Right cardiac atrium (tissue), 5 donors: ENCODE measurements around the gene AP5S1. TPM values are rescaled to one million over a fixed set of nuclear protein-coding genes. Genes with fewer than 3 reads are reported as not detected.
"Not testable (repeated sequence)": the region's sequence is repeated elsewhere in the genome, so short reads cannot be mapped to it uniquely, and the experiment has no call there.

Source experiments
- ATAC-seq, 2 donors: fragments of 200-7000 bp; cut with Tn5 transposase; one replicate each; pipeline versions ENCODE4 v1.8.0 to v1.9.1; 2020; ENCODE audit warnings: moderate library complexity in 2 of 2, mild to moderate bottlenecking in 1 of 2
- DNase-seq, 3 donors: peaks; one replicate each; pipeline ENCODE4 v3.0.0-alpha.2; 2020
- H3K27ac ChIP-seq: one replicate; pipeline ENCODE4 v1.5.1; 2013; ENCODE audit warnings: mild to moderate bottlenecking, low read length, control low read depth, moderate library complexity
- H3K27me3 ChIP-seq: one replicate; pipeline ENCODE4 v1.6.1; 2013; ENCODE audit not compliant: control insufficient read depth, insufficient read depth
- H3K4me1 ChIP-seq: one replicate; pipeline ENCODE4 v1.6.1; 2013; ENCODE audit warnings: low read length; ENCODE audit not compliant: control insufficient read depth, insufficient read depth
- H3K4me3 ChIP-seq: one replicate; pipeline ENCODE4 v1.5.1; 2013; ENCODE audit warnings: low read length, control low read depth
- H3K9me3 ChIP-seq: one replicate; pipeline ENCODE4 v1.6.1; 2013; ENCODE audit warnings: low read length; ENCODE audit not compliant: control insufficient read depth
- WGBS: extraction: QIAGEN DNeasy Blood & Tissue Kit; methylation state at CpG from one replicate; pipeline ENCODE4 v1.1.7; 2013; 5-methylcytosine and 5-hydroxymethylcytosine counted together
- intact Hi-C, 4 donors: fragments of 100-400 bp; cut with DNase I; formaldehyde crosslinking; loops; one replicate each; pipeline versions ENCODE4 v1.11.0 to v1.14.0; 2022 to 2023
- polyA plus RNA-seq: library from polyadenylated mRNA; stranded (reverse); fragments of 200-250 nt; gene quantifications from one replicate; pipeline ENCODE4 v1.2.3, GENCODE V29; 2013
- total RNA-seq, 4 donors: library from RNA; stranded (reverse); fragmentation: NEBNext Ultra II Directional; extraction: Animal tissue kit (Norgen Biotek cat#: 25700); gene quantifications; one replicate each; pipeline ENCODE4 v1.2.1, GENCODE V29; 2021
- donor health status: healthy with polysubstance abuse.
- donor health status: DM: no; HTN: yes; CAD: no.
- donor health status: DM: no; HTN: no; CAD: no.
- donor health status: DM: no; HTN: yes; CAD: no; lungs with severe emphysema.
- donor health status: DM: yes; HTN: yes; CAD: no.

AP5S1 gene
- total and polyA plus RNA-seq, 5 donors: 12.3 to 17.2 (median 12.6) TPM

GRCh38 chr20:3825526-3825925 lies 5.2 kb downstream of the AP5S1 start:
- DNase-seq (no peak), ATAC-seq (no peak)
- Histone ChIP-seq H3K9me3 (no peaks in the 10 kb centered on the region), H3K27ac (no peak overlapping the region), H3K4me1 (peaks cover 5% of the 10 kb centered on the region), H3K4me3 (no peak overlapping the region), H3K27me3 (no peaks in the 10 kb centered on the region)
- intact Hi-C loops: no loop called here
- 76% methylated on average over 7 of the region's 7 CpGs for WGBS

- Histone ChIP-seq H3K9me3 (no peaks in the 10 kb centered on the region), H3K4me3 (no peak overlapping the region), H3K4me1 (peaks cover 4% of the 10 kb centered on the region), H3K27ac (no peak overlapping the region), H3K27me3 (no peaks in the 10 kb centered on the region)
- ATAC-seq (no peak), DNase-seq (no peak)
- WGBS: 62% methylated on average over 4 of the region's 4 CpGs
- intact Hi-C loops: no loop called here
These were observed 6.1 kb downstream of the AP5S1 start for GRCh38 chr20:3826420-3826819.

- intact Hi-C loops: no loop called here
- no peak for DNase-seq
- Histone ChIP-seq H3K4me1 (peaks cover 2% of the 10 kb centered on the region), H3K9me3 (no peaks in the 10 kb centered on the region), H3K4me3 (no peak overlapping the region), H3K27ac (no peak overlapping the region), H3K27me3 (no peaks in the 10 kb centered on the region)
- 90% methylated on average over 3 of the region's 3 CpGs for WGBS
- ATAC-seq: no peak
These were observed 8.5 kb downstream of the AP5S1 start for GRCh38 chr20:3828798-3829197.

- H3K27ac ChIP-seq, DNase-seq, H3K27me3 ChIP-seq, ATAC-seq, H3K9me3 ChIP-seq, intact Hi-C loops, H3K4me1 ChIP-seq, H3K4me3 ChIP-seq: not testable (repeated sequence)
- WGBS: 98% methylated on average over 5 of the region's 5 CpGs
These were observed 9.5 kb downstream of the AP5S1 start for GRCh38 chr20:3829891-3830290.

GRCh38 chr20:3836132-3836531 lies 15.8 kb downstream of the AP5S1 start:
- intact Hi-C loops: no loop called here
- no peak overlapping the region for H3K4me3 ChIP-seq
- no peaks in the 10 kb centered on the region for H3K4me1 ChIP-seq
- DNase-seq (no peak), ATAC-seq (no peak)
- no peaks in the 10 kb centered on the region for H3K9me3 ChIP-seq
- H3K27me3 ChIP-seq: no peaks in the 10 kb centered on the region
- no peak overlapping the region for H3K27ac ChIP-seq
- 97% methylated on average over 4 of the region's 4 CpGs for WGBS

GRCh38 chr20:3839328-3839727 lies 19.0 kb downstream of the AP5S1 start:
- Histone ChIP-seq H3K27me3 (no peaks in the 10 kb centered on the region), H3K4me1 (peaks cover 2% of the 10 kb centered on the region), H3K9me3 (no peaks in the 10 kb centered on the region), H3K4me3 (no peak overlapping the region), H3K27ac (no peak overlapping the region)
- 59% methylated on average over 3 of the region's 3 CpGs for WGBS
- DNase-seq (no peak), ATAC-seq (peak; percentile 33 to 71)
- intact Hi-C loops: no loop called here

GRCh38 chr20:3840201-3840600 lies 19.9 kb downstream of the AP5S1 start:
- intact Hi-C loops, ATAC-seq: not testable (repeated sequence)
- 93% methylated on average over 7 of the region's 7 CpGs for WGBS

GRCh38 chr20:3842348-3842930 lies 22.1 kb downstream of the AP5S1 start:
- Histone ChIP-seq H3K9me3 (no peaks in the 10 kb centered on the region), H3K4me3 (no peak overlapping the region), H3K27me3 (no peaks in the 10 kb centered on the region), H3K27ac (peak overlapping the region; percentile 6), H3K4me1 (peaks cover 3% of the 10 kb centered on the region)
- DNase-seq: no peak
- ATAC-seq: no peak
- intact Hi-C loops: no loop called here
- 69% methylated on average over 7 of the region's 7 CpGs for WGBS

More at GRCh38 chr20:3840201-3840600, 19.9 kb downstream of the AP5S1 start:
- not testable (repeated sequence) for H3K4me3 ChIP-seq, H3K27me3 ChIP-seq, H3K9me3 ChIP-seq, H3K4me1 ChIP-seq, H3K27ac ChIP-seq, DNase-seq

GRCh38 chr20:3843490-3843889 lies 23.1 kb downstream of the AP5S1 start:
- intact Hi-C loops: no loop called here
- 47% methylated on average over 5 of the region's 5 CpGs for WGBS
- Histone ChIP-seq H3K4me3 (no peak overlapping the region), H3K4me1 (peaks cover 10% of the 10 kb centered on the region), H3K9me3 (no peaks in the 10 kb centered on the region), H3K27ac (no peak overlapping the region), H3K27me3 (no peaks in the 10 kb centered on the region)
- ATAC-seq (no peak), DNase-seq (no peak)

GRCh38 chr20:3843990-3844619 lies 23.8 kb downstream of the AP5S1 start:
- intact Hi-C loops, ATAC-seq, DNase-seq, H3K27ac ChIP-seq, H3K9me3 ChIP-seq, H3K27me3 ChIP-seq, H3K4me3 ChIP-seq: not testable (repeated sequence)
- H3K4me1 ChIP-seq: peaks cover 14% of the 10 kb centered on the region
- WGBS: 98% methylated on average over 9 of the region's 9 CpGs

- Histone ChIP-seq H3K27me3 (no peaks in the 10 kb centered on the region), H3K9me3 (no peaks in the 10 kb centered on the region), H3K4me3 (peak overlapping the region; percentile 79), H3K27ac (peak overlapping the region; percentile 77), H3K4me1 (peaks cover 14% of the 10 kb centered on the region)
- DNase-seq: peak in 1 of 3 donors; percentile 39
- ATAC-seq: no peak
- WGBS: under 1% methylated on average over 22 of the region's 22 CpGs
- intact Hi-C loops: no loop called here
These were observed 26.0 kb downstream of the AP5S1 start for GRCh38 chr20:3846378-3846739.
